GM10248 (cell line): ENCODE data around the gene EXOC2.

Source experiments
- CTCF ChIA-PET: fragments of 300-600 bp; sonication (Branson Sonifier 250); formaldehyde crosslinking; extraction: SDS; loops from one replicate; lab custom pipeline; 2021; ENCODE audit warnings: antibody characterized with exemption; lab: Yijun Ruan, JAX
- POLR2A ChIA-PET: fragments of 350-650 bp; sonication (Branson Sonifier 250); formaldehyde crosslinking; extraction: SDS; loops from one replicate; lab custom pipeline; 2020; ENCODE audit warnings: antibody characterized with exemption; lab: Yijun Ruan, JAX
- DNase-seq: peaks from one replicate; pipeline ENCODE4 v3.0.0; 2012; ENCODE audit errors: extremely low spot score
- CTCF ChIP-seq: IDR thresholded peaks from 2 replicates; pipeline ENCODE4 v1.5.1; 2012; ENCODE audit warnings: mild to moderate bottlenecking, low read depth; ENCODE audit errors: extremely low read depth, missing control alignments, control extremely low read depth

The EXOC2 gene

GRCh38 chr6:659716-660581 is 33.0 kb downstream of the EXOC2 start:
- POLR2A ChIA-PET: interaction anchor here (1.0 kb wide), 1 partner anchor 9 kb away, joined by 4 read pairs; no protein-coding TSS in a partner anchor
- no peak for TF ChIP-seq CTCF
- no peak for DNase-seq
- CTCF ChIA-PET: interaction anchor here (0.8 to 2.4 kb wide), 5 partner anchors 10 to 24 kb away, joined by 3 to 8 read pairs (median 4); no protein-coding TSS in a partner anchor

GRCh38 chr6:658244-658643 is 34.7 kb downstream of the EXOC2 start:
- ChIA-PET POLR2A (no interaction called here), CTCF (interaction anchor here (1.0 kb wide), 1 partner anchor 17 kb away, joined by 3 read pairs; no protein-coding TSS in a partner anchor)
- no peak for DNase-seq
- no peak for TF ChIP-seq CTCF

- ChIA-PET CTCF (interaction anchor here (1.0 kb wide), 1 partner anchor 17 kb away, joined by 3 read pairs; no protein-coding TSS in a partner anchor), POLR2A (no interaction called here)
- no peak for TF ChIP-seq CTCF
- DNase-seq: no peak
Measured at GRCh38 chr6:657743-658142, 35.2 kb downstream of the EXOC2 start.

GRCh38 chr6:656460-657252 is 36.3 kb downstream of the EXOC2 start, which contains the start of gene HUS1B:
TSS of gene HUS1B (minus strand) at chr6:657100. CDS start at chr6:656944, 156 bp downstream.
- CTCF ChIA-PET: no interaction called here
- POLR2A ChIA-PET: no interaction called here
- TF ChIP-seq CTCF: no peak
- no peak for DNase-seq

- POLR2A ChIA-PET: no interaction called here
- no peak for TF ChIP-seq CTCF
- CTCF ChIA-PET: interaction anchor here (2.2 kb wide), 1 partner anchor 61 kb away, joined by 7 read pairs; no protein-coding TSS in a partner anchor
- DNase-seq: no peak
Measured at GRCh38 chr6:654136-654535, 38.8 kb downstream of the EXOC2 start.

- no peak for DNase-seq
- CTCF ChIA-PET: interaction anchor here (0.9 to 2.2 kb wide), 4 partner anchors 17 to 60 kb away, joined by 3 to 7 read pairs (median 4); no protein-coding TSS in a partner anchor
- no peak for TF ChIP-seq CTCF
- POLR2A ChIA-PET: no interaction called here
Measured at GRCh38 chr6:652865-653264, 40.1 kb downstream of the EXOC2 start.
